NCI-H2029 treated with DMSO at 0.1 percent for 48 hours (cell line): ENCODE measurements around the gene BICC1.

Experiments used
- DNase-seq: peaks from one replicate; lab custom pipeline; 2025; lab: John Stamatoyannopoulos, UW

The BICC1 gene

GRCh38 chr10:58515291-58515941 lies 2.7 kb downstream of the BICC1 start:
- no peak for DNase-seq

- DNase-seq, result no peak
These were observed 3.4 kb downstream of the BICC1 start for GRCh38 chr10:58516119-58516518.

- no peak for DNase-seq
These were observed 4.0 kb downstream of the BICC1 start for GRCh38 chr10:58516671-58517070.

GRCh38 chr10:58517081-58517480 lies 4.4 kb downstream of the BICC1 start:
- DNase-seq, result no peak

- DNase-seq, result no peak
These were observed 5.1 kb downstream of the BICC1 start for GRCh38 chr10:58517491-58518355.

GRCh38 chr10:58518775-58519174 lies 6.1 kb downstream of the BICC1 start:
- no peak for DNase-seq

GRCh38 chr10:58529077-58529728 lies 16.5 kb downstream of the BICC1 start:
- no peak for DNase-seq

GRCh38 chr10:58531084-58531695 lies 18.5 kb downstream of the BICC1 start:
- peak; percentile 32 for DNase-seq

GRCh38 chr10:58535311-58535710 lies 22.6 kb downstream of the BICC1 start:
- DNase-seq, result no peak

GRCh38 chr10:58543141-58543540 lies 30.5 kb downstream of the BICC1 start:
- DNase-seq, result no peak

- no peak for DNase-seq
These were observed 31.5 kb downstream of the BICC1 start for GRCh38 chr10:58544135-58544534.

- no peak for DNase-seq
These were observed 32.8 kb downstream of the BICC1 start for GRCh38 chr10:58545427-58545826.

- no peak for DNase-seq
These were observed 33.5 kb downstream of the BICC1 start for GRCh38 chr10:58546137-58546536.

GRCh38 chr10:58546722-58547445 lies 34.2 kb downstream of the BICC1 start:
- peak; percentile 7 for DNase-seq

GRCh38 chr10:58547963-58548362 lies 35.3 kb downstream of the BICC1 start:
- DNase-seq, result no peak

- no peak for DNase-seq
These were observed 41.6 kb downstream of the BICC1 start for GRCh38 chr10:58554316-58554715.

GRCh38 chr10:58555170-58555929 lies 42.7 kb downstream of the BICC1 start:
- no peak for DNase-seq

- no peak for DNase-seq
These were observed 43.2 kb downstream of the BICC1 start for GRCh38 chr10:58555930-58556311.

GRCh38 chr10:58556516-58557165 lies 44.0 kb downstream of the BICC1 start:
- DNase-seq, result no peak

GRCh38 chr10:58557714-58558113 lies 45.0 kb downstream of the BICC1 start:
- no peak for DNase-seq

GRCh38 chr10:58560068-58560467 lies 47.4 kb downstream of the BICC1 start:
- DNase-seq, result no peak
